ENCODE measurements around the gene KNSTRN.
A peak's percentile ranks its signal among the peaks of the same experiment; 100 is the strongest.

The KNSTRN gene

GRCh38 chr15:40398413-40398873, 15.9 kb downstream of the KNSTRN start:
- Mint-ChIP-seq H3K27me3 (no peaks in the 10 kb centered on the region), H3K27ac (no peak overlapping the region), H3K36me3 (peaks cover 3% of the 10 kb centered on the region), H3K4me3 (no peak overlapping the region), H3K4me1 (peaks cover 23% of the 10 kb centered on the region), H3K9me3 (no peaks in the 10 kb centered on the region)

- Mint-ChIP-seq H3K9me3 (no peaks in the 10 kb centered on the region), H3K4me3 (no peak overlapping the region), H3K27ac (no peak overlapping the region), H3K27me3 (no peaks in the 10 kb centered on the region), H3K36me3 (no peaks in the 10 kb centered on the region), H3K4me1 (peaks cover 27% of the 10 kb centered on the region)
Observed at GRCh38 chr15:40399370-40399769, 16.8 kb downstream of the KNSTRN start.

GRCh38 chr15:40405501-40406381, 23.2 kb downstream of the KNSTRN start, which contains the start of gene IVD:
TSS of gene IVD (plus strand) at chr15:40405795. CDS start at chr15:40405828, 33 bp downstream.
- Mint-ChIP-seq H3K27me3 (no peaks in the 10 kb centered on the region), H3K9me3 (no peaks in the 10 kb centered on the region), H3K27ac (peak within 1 kb of the TSS; percentile 86), H3K36me3 (peaks cover 7% of the 10 kb centered on the region), H3K4me3 (peak within 1 kb of the TSS; percentile 88), H3K4me1 (peaks cover 47% of the 10 kb centered on the region)

- H3K4me3 Mint-ChIP-seq = peak overlapping the region; percentile 67
Observed at GRCh38 chr15:40407330-40407990, 24.9 kb downstream of the KNSTRN start.

DNA sequence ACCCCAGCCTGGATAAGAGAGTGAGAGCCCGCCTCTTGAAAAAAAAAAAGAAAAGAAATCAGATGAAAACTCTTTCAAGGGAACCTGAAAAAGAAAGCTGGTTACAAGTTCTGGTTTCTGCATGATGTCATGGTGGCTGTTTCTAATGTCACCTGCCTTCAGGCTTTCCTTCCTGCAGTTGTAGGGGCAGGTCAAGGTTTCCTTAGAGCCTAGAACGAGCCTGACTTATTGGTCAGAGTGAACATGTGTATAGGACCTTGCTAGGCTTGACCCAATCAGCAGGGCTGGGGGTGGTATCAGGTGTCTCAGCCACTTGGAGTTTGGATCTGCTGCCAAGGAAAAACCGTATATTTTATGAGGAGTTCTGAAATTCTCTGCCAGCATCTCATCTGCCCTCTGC, 26.8 kb downstream of the KNSTRN start:
- Mint-ChIP-seq H3K4me1 (peaks cover 41% of the 10 kb centered on the region), H3K36me3 (peaks cover 15% of the 10 kb centered on the region), H3K4me3 (no peak overlapping the region), H3K27me3 (no peaks in the 10 kb centered on the region), H3K9me3 (no peaks in the 10 kb centered on the region), H3K27ac (no peak overlapping the region)

More at GRCh38 chr15:40407330-40407990, 24.9 kb downstream of the KNSTRN start:
- peaks cover 47% of the 10 kb centered on the region for H3K4me1 Mint-ChIP-seq
- peaks cover 15% of the 10 kb centered on the region for H3K36me3 Mint-ChIP-seq
- no peaks in the 10 kb centered on the region for H3K9me3 Mint-ChIP-seq
- H3K27me3 Mint-ChIP-seq = no peaks in the 10 kb centered on the region
- H3K27ac Mint-ChIP-seq = peak overlapping the region; percentile 63

DNA sequence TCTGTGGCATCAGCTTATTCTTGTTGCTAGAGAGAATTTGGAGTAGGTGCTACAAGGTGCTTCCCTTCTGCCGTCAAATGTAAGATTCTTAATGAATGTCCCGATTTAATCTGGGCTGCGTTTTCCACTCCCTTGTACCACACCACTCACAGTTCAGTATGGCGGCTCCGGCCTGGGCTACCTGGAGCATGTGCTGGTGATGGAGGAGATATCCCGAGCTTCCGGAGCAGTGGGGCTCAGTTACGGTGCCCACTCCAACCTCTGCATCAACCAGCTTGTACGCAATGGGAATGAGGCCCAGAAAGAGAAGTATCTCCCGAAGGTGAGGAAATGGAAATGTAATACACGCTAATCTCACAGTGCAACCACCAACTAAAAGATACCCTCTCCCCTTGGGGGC, 28.0 kb downstream of the KNSTRN start:
- Mint-ChIP-seq H3K27ac (no peak overlapping the region), H3K4me1 (peaks cover 31% of the 10 kb centered on the region), H3K9me3 (no peaks in the 10 kb centered on the region), H3K36me3 (peaks cover 17% of the 10 kb centered on the region), H3K27me3 (no peaks in the 10 kb centered on the region), H3K4me3 (no peak overlapping the region)

- H3K4me1 Mint-ChIP-seq = peaks cover 21% of the 10 kb centered on the region
- H3K27me3 Mint-ChIP-seq = no peaks in the 10 kb centered on the region
- no peaks in the 10 kb centered on the region for H3K9me3 Mint-ChIP-seq
- H3K27ac Mint-ChIP-seq = peak overlapping the region; percentile 71
- H3K4me3 Mint-ChIP-seq = no peak overlapping the region
- H3K36me3 Mint-ChIP-seq = peaks cover 18% of the 10 kb centered on the region
Observed at GRCh38 chr15:40412095-40412759, 29.7 kb downstream of the KNSTRN start.

- Mint-ChIP-seq H3K4me1 (peaks cover 13% of the 10 kb centered on the region), H3K27ac (no peak overlapping the region), H3K27me3 (no peaks in the 10 kb centered on the region), H3K4me3 (no peak overlapping the region), H3K36me3 (peaks cover 18% of the 10 kb centered on the region), H3K9me3 (no peaks in the 10 kb centered on the region)
Observed at GRCh38 chr15:40413036-40413435, 30.5 kb downstream of the KNSTRN start.

GRCh38 chr15:40414816-40415215, 32.3 kb downstream of the KNSTRN start:
- Mint-ChIP-seq H3K9me3 (no peaks in the 10 kb centered on the region), H3K36me3 (peaks cover 18% of the 10 kb centered on the region)

DNA sequence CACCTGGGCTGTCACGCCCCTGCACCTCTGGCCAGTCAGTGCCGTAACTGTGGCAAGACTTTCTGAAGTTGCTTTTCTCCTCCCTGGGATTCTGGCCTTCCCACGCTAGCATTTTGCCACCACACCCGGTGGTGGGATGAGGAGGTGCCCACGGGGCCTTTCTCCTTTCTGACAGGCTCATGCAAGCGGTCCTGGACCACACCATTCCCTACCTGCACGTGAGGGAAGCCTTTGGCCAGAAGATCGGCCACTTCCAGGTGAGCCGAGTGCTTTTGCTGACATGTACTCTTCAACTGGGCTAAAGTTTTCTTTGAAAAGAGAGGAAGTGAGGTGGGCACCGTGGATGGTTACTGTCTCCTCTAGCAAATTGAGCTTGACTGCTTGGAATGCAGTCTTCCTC, 32.7 kb downstream of the KNSTRN start:
- H3K36me3 Mint-ChIP-seq = peaks cover 15% of the 10 kb centered on the region

More at GRCh38 chr15:40414816-40415215, 32.3 kb downstream of the KNSTRN start:
- Mint-ChIP-seq H3K27me3 (no peaks in the 10 kb centered on the region), H3K4me3 (no peak overlapping the region), H3K27ac (no peak overlapping the region), H3K4me1 (peaks cover 3% of the 10 kb centered on the region)

GRCh38 chr15:40416056-40416455, 33.5 kb downstream of the KNSTRN start:
- no peak overlapping the region for H3K27ac Mint-ChIP-seq

More for the DNA sequence above, 32.7 kb downstream of the KNSTRN start:
- Mint-ChIP-seq H3K4me1 (peaks cover under 1% of the 10 kb centered on the region), H3K9me3 (no peaks in the 10 kb centered on the region), H3K27ac (no peak overlapping the region), H3K4me3 (no peak overlapping the region), H3K27me3 (no peaks in the 10 kb centered on the region)

DNA sequence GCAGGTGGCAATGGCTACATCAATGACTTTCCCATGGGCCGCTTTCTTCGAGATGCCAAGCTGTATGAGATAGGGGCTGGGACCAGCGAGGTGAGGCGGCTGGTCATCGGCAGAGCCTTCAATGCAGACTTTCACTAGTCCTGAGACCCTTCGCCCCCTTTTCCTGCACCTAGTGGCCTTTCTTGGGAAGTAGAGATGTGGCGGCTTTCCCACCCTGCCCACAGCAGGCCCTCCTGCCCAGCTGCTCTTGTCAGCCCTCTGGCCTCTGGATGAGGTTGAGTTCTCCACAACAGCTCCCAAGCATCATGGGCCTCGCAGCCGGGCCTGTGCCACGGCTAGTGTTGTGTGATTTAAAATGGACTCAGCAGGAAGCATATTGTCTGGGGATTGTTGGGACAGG, 35.6 kb downstream of the KNSTRN start:
- no peaks in the 10 kb centered on the region for H3K9me3 Mint-ChIP-seq
- peaks cover 2% of the 10 kb centered on the region for H3K36me3 Mint-ChIP-seq
- no peak overlapping the region for H3K4me3 Mint-ChIP-seq
- H3K27ac Mint-ChIP-seq = no peak overlapping the region
- H3K4me1 Mint-ChIP-seq = no peaks in the 10 kb centered on the region
- no peaks in the 10 kb centered on the region for H3K27me3 Mint-ChIP-seq

More at GRCh38 chr15:40416056-40416455, 33.5 kb downstream of the KNSTRN start:
- no peaks in the 10 kb centered on the region for H3K27me3 Mint-ChIP-seq
- no peaks in the 10 kb centered on the region for H3K4me1 Mint-ChIP-seq
- H3K4me3 Mint-ChIP-seq = no peak overlapping the region
- peaks cover 8% of the 10 kb centered on the region for H3K36me3 Mint-ChIP-seq
- H3K9me3 Mint-ChIP-seq = no peaks in the 10 kb centered on the region

- H3K27ac Mint-ChIP-seq = no peak overlapping the region
Observed at GRCh38 chr15:40420071-40420713, 37.7 kb downstream of the KNSTRN start.

DNA sequence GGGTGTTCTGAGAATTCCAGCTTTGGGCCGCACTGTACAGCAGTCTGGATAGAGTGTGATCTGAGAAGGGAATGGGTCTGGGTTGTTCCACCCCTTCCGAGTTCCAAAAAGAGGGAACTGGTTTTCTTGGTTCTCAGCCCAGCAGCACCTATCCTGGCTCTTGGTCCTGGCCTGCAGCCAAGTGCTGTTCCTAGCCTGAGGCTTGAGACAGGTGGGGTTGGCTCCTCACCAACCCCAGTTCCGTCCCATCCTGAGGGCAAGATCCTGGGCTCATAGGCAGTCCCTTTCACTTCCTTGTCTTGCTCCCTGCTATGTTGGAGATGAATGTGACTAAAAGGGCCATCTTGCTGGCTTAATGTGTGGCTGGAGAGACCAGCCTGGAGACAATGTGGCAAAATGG, 38.3 kb downstream of the KNSTRN start:
- H3K9me3 Mint-ChIP-seq = no peaks in the 10 kb centered on the region
- no peak overlapping the region for H3K27ac Mint-ChIP-seq
- no peaks in the 10 kb centered on the region for H3K36me3 Mint-ChIP-seq
- no peak overlapping the region for H3K4me3 Mint-ChIP-seq
- no peaks in the 10 kb centered on the region for H3K27me3 Mint-ChIP-seq
- no peaks in the 10 kb centered on the region for H3K4me1 Mint-ChIP-seq

More at GRCh38 chr15:40420071-40420713, 37.7 kb downstream of the KNSTRN start:
- H3K27me3 Mint-ChIP-seq = no peaks in the 10 kb centered on the region
- no peaks in the 10 kb centered on the region for H3K4me1 Mint-ChIP-seq
- H3K36me3 Mint-ChIP-seq = peaks cover 2% of the 10 kb centered on the region
- no peak overlapping the region for H3K4me3 Mint-ChIP-seq
- no peaks in the 10 kb centered on the region for H3K9me3 Mint-ChIP-seq
